HepG2 (cell line): Measurements from ENCODE around the gene PEX5L.

Source experiments
- ASH2L ChIP-seq: fragments of 300-600, 200-600 bp; sonication (generic); IDR thresholded peaks from 2 replicates; pipeline ENCODE4 v1.7.0; 2017; ENCODE audit warnings: low read depth, mild to moderate bottlenecking, moderate library complexity, mixed read lengths, low read length; ENCODE audit not compliant: insufficient read length
- EP300 ChIP-seq, 3 experiments: sonication (generic) in 1 of 3; formaldehyde crosslinking in 1 of 3; IDR thresholded peaks; 2 replicates each; pipeline versions ENCODE4 v1.5.1 to v1.6.1; 2011 to 2020; ENCODE audit warnings: low read depth in 2 of 3, low read length in 2 of 3, borderline replicate concordance in 1 of 3, improper control_type of control experiment in 1 of 3, mild to moderate bottlenecking in 1 of 3, missing genetic modification reagents in 1 of 3, moderate library complexity in 1 of 3
- KLF11 ChIP-seq: IDR thresholded peaks from 2 replicates; pipeline ENCODE4 v1.6.1; 2016; ENCODE audit warnings: missing compliant biosample characterization
- MAFG ChIP-seq: sonication (generic); formaldehyde crosslinking; IDR thresholded peaks from 2 replicates; pipeline ENCODE4 v1.5.1; 2020; ENCODE audit warnings: mild to moderate bottlenecking, missing genetic modification reagents
- NFIC ChIP-seq: IDR thresholded peaks from 2 replicates; pipeline ENCODE4 v1.6.1; 2012; ENCODE audit warnings: mild to moderate bottlenecking, low read length, inconsistent platforms
- SNAPC2 ChIP-seq: sonication (generic); formaldehyde crosslinking; IDR thresholded peaks from 2 replicates; pipeline ENCODE4 v1.8.1; 2022; ENCODE audit warnings: mild to moderate bottlenecking, missing genetic modification reagents
- ZFYVE20 ChIP-seq: sonication (generic); formaldehyde crosslinking; IDR thresholded peaks from 2 replicates; pipeline ENCODE4 v1.8.0; 2023; ENCODE audit warnings: low read depth, mild to moderate bottlenecking, moderate library complexity, missing genetic modification reagents, borderline replicate concordance
- TF ChIP-seq, protein P1 (sequence below): sonication (generic); formaldehyde crosslinking; IDR thresholded peaks from 2 replicates; pipeline ENCODE4 v1.4.0; 2020; ENCODE audit warnings: missing genetic modification reagents
- TF ChIP-seq, protein P2 (sequence below): sonication (generic); formaldehyde crosslinking; IDR thresholded peaks from 2 replicates; pipeline ENCODE4 v1.5.0; 2020; ENCODE audit warnings: mild to moderate bottlenecking, missing genetic modification reagents, moderate library complexity

DNA sequence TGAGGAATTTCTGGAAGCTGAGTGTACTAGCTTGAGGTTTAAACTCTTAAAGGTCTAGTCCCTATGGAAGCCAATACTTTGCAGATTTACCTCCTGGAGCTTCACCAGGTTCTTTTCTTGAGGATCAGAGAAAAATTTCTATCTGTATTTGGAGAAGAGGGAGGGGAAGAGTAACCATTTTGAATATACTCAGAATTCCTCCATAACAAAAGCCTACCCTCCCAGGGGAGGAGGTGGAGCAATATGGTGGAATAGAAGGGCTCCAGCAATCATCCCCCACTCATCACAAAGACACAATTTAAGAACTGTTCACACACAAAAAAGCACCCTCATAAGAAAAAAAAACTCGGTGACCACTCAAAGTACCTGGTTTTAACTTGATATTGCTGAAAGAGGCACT is 36.0 kb upstream of the PEX5L start:
- no peak for TF ChIP-seq ASH2L
- TF ChIP-seq ZFYVE20, result no peak
- TF ChIP-seq KLF11 (CRISPR knock-in tag), result no peak
- TF ChIP-seq, protein P1, sequence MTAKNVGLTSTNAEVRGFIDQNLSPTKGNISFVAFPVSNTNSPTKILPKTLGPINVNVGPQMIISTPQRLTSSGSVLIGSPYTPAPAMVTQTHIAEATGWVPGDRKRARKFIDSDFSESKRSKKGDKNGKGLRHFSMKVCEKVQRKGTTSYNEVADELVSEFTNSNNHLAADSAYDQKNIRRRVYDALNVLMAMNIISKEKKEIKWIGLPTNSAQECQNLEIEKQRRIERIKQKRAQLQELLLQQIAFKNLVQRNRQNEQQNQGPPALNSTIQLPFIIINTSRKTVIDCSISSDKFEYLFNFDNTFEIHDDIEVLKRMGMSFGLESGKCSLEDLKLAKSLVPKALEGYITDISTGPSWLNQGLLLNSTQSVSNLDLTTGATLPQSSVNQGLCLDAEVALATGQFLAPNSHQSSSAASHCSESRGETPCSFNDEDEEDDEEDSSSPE, result no peak
- no peak for TF ChIP-seq EP300 (IDR thresholded peaks at IDR 0.05; ENCODE audit: low read depth in 2 of 2, low read length in 2 of 2)
- no peak for TF ChIP-seq EP300 (CRISPR knock-in tag; IDR thresholded peaks at IDR 0.05; ENCODE audit: borderline replicate concordance)
- TF ChIP-seq SNAPC2 (CRISPR knock-in tag), result no peak
- no peak for TF ChIP-seq MAFG (CRISPR knock-in tag)
- TF ChIP-seq NFIC, result no peak
- TF ChIP-seq, protein P2, sequence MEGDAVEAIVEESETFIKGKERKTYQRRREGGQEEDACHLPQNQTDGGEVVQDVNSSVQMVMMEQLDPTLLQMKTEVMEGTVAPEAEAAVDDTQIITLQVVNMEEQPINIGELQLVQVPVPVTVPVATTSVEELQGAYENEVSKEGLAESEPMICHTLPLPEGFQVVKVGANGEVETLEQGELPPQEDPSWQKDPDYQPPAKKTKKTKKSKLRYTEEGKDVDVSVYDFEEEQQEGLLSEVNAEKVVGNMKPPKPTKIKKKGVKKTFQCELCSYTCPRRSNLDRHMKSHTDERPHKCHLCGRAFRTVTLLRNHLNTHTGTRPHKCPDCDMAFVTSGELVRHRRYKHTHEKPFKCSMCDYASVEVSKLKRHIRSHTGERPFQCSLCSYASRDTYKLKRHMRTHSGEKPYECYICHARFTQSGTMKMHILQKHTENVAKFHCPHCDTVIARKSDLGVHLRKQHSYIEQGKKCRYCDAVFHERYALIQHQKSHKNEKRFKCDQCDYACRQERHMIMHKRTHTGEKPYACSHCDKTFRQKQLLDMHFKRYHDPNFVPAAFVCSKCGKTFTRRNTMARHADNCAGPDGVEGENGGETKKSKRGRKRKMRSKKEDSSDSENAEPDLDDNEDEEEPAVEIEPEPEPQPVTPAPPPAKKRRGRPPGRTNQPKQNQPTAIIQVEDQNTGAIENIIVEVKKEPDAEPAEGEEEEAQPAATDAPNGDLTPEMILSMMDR (CRISPR knock-in tag), result no peak
